Urinary bladder (tissue), 4 donors: ENCODE results near the gene ARHGAP22. TPM values are rescaled to one million over a fixed set of nuclear protein-coding genes. Genes with fewer than 3 reads are reported as not detected.

Experiments
- DNase-seq: peaks from one replicate; pipeline ENCODE4 v3.0.0-alpha.2; 2015; ENCODE audit errors: extremely low spot score
- H3K27ac ChIP-seq: one replicate; pipeline ENCODE4 v1.5.1; 2013; ENCODE audit warnings: low read depth, mild to moderate bottlenecking, moderate library complexity
- H3K36me3 ChIP-seq: one replicate; pipeline ENCODE4 v1.6.1; 2013; ENCODE audit warnings: mild to moderate bottlenecking, moderate library complexity; ENCODE audit not compliant: insufficient read depth
- H3K4me1 ChIP-seq: one replicate; pipeline ENCODE4 v1.6.1; 2013; ENCODE audit warnings: mild to moderate bottlenecking, moderate library complexity; ENCODE audit not compliant: insufficient read depth
- H3K4me3 ChIP-seq: one replicate; pipeline ENCODE4 v1.5.1; 2013; ENCODE audit warnings: low read depth, low read length
- WGBS: extraction: QIAGEN DNeasy Blood & Tissue Kit; methylation state at CpG from one replicate; pipeline ENCODE4 v1.1.7; 2013; 5-methylcytosine and 5-hydroxymethylcytosine counted together
- polyA plus RNA-seq: library from polyadenylated mRNA; stranded (reverse); fragments of 200-250 nt; gene quantifications from one replicate; pipeline ENCODE4 v1.2.3, GENCODE V29; 2013
- total RNA-seq: library from RNA; depleted of rRNA; stranded (reverse); fragments of >200 nt; gene quantifications from one replicate; pipeline ENCODE4 v1.2.3, GENCODE V29; 2014
- donor health status: healthy with polysubstance abuse.
- donor health status: healthy.

Gene ARHGAP22
- total and polyA plus RNA-seq, 2 donors = 2.3 to 6.0 TPM

GRCh38 chr10:48577158-48577557 is 27.7 kb downstream of the ARHGAP22 start:
- no peaks in the 10 kb centered on the region for H3K36me3 ChIP-seq
- 81% methylated on average over 5 of the region's 5 CpGs for WGBS
- H3K4me1 ChIP-seq = no peaks in the 10 kb centered on the region
- no peak for DNase-seq
- no peak overlapping the region for H3K4me3 ChIP-seq
- H3K27ac ChIP-seq = no peak overlapping the region

- DNase-seq = no peak
- Histone ChIP-seq H3K4me1 (no peaks in the 10 kb centered on the region), H3K36me3 (no peaks in the 10 kb centered on the region), H3K27ac (no peak overlapping the region), H3K4me3 (no peak overlapping the region)
- 75% methylated on average over 2 of the region's 2 CpGs for WGBS
Observed at GRCh38 chr10:48576501-48576900, 28.4 kb downstream of the ARHGAP22 start.

GRCh38 chr10:48575901-48576300 is 29.0 kb downstream of the ARHGAP22 start:
- Histone ChIP-seq H3K4me1 (no peaks in the 10 kb centered on the region), H3K27ac (no peak overlapping the region), H3K4me3 (no peak overlapping the region), H3K36me3 (no peaks in the 10 kb centered on the region)
- no peak for DNase-seq
- 95% methylated on average over 4 of the region's 4 CpGs for WGBS

GRCh38 chr10:48574817-48575380 is 30.0 kb downstream of the ARHGAP22 start:
- no peaks in the 10 kb centered on the region for H3K36me3 ChIP-seq
- H3K4me3 ChIP-seq = no peak overlapping the region
- WGBS = 88% methylated on average over 6 of the region's 6 CpGs
- H3K27ac ChIP-seq = no peak overlapping the region
- H3K4me1 ChIP-seq = no peaks in the 10 kb centered on the region
- DNase-seq = no peak

- H3K27ac ChIP-seq = no peak overlapping the region
- H3K4me1 ChIP-seq = no peaks in the 10 kb centered on the region
- WGBS = 90% methylated on average over 5 of the region's 5 CpGs
- no peaks in the 10 kb centered on the region for H3K36me3 ChIP-seq
- no peak for DNase-seq
- no peak overlapping the region for H3K4me3 ChIP-seq
Observed at GRCh38 chr10:48574322-48574796, 30.5 kb downstream of the ARHGAP22 start.

- H3K36me3 ChIP-seq = no peaks in the 10 kb centered on the region
- no peak overlapping the region for H3K27ac ChIP-seq
- WGBS = 87% methylated on average over 5 of the region's 5 CpGs
- DNase-seq = no peak
- no peaks in the 10 kb centered on the region for H3K4me1 ChIP-seq
- no peak overlapping the region for H3K4me3 ChIP-seq
Observed at GRCh38 chr10:48573045-48573444, 31.8 kb downstream of the ARHGAP22 start.

- H3K4me3 ChIP-seq = no peak overlapping the region
- no peaks in the 10 kb centered on the region for H3K36me3 ChIP-seq
- no peak for DNase-seq
- H3K27ac ChIP-seq = no peak overlapping the region
- 93% methylated on average over 2 of the region's 2 CpGs for WGBS
- no peaks in the 10 kb centered on the region for H3K4me1 ChIP-seq
Observed at GRCh38 chr10:48572414-48572813, 32.5 kb downstream of the ARHGAP22 start.

GRCh38 chr10:48568546-48568945 is 36.3 kb downstream of the ARHGAP22 start:
- WGBS = 97% methylated on average over 8 of the region's 8 CpGs
- no peaks in the 10 kb centered on the region for H3K36me3 ChIP-seq
- no peak overlapping the region for H3K4me3 ChIP-seq
- no peak for DNase-seq
- H3K4me1 ChIP-seq = no peaks in the 10 kb centered on the region
- no peak overlapping the region for H3K27ac ChIP-seq

GRCh38 chr10:48568131-48568530 is 36.7 kb downstream of the ARHGAP22 start:
- no peak for DNase-seq

GRCh38 chr10:48567346-48567745 is 37.5 kb downstream of the ARHGAP22 start:
- no peak for DNase-seq
- 92% methylated on average over 3 of the region's 3 CpGs for WGBS

More at GRCh38 chr10:48568131-48568530, 36.7 kb downstream of the ARHGAP22 start:
- Histone ChIP-seq H3K36me3 (no peaks in the 10 kb centered on the region), H3K4me1 (no peaks in the 10 kb centered on the region), H3K4me3 (no peak overlapping the region), H3K27ac (no peak overlapping the region)
- 88% methylated on average over 4 of the region's 4 CpGs for WGBS

GRCh38 chr10:48564466-48565160 is 40.3 kb downstream of the ARHGAP22 start:
- Histone ChIP-seq H3K27ac (no peak overlapping the region), H3K36me3 (no peaks in the 10 kb centered on the region), H3K4me1 (no peaks in the 10 kb centered on the region), H3K4me3 (no peak overlapping the region)
- DNase-seq = no peak
- 32% methylated on average over 9 of the region's 9 CpGs for WGBS

More at GRCh38 chr10:48567346-48567745, 37.5 kb downstream of the ARHGAP22 start:
- no peak overlapping the region for H3K4me3 ChIP-seq
- H3K27ac ChIP-seq = no peak overlapping the region
- no peaks in the 10 kb centered on the region for H3K4me1 ChIP-seq
- H3K36me3 ChIP-seq = no peaks in the 10 kb centered on the region

- H3K4me1 ChIP-seq = no peaks in the 10 kb centered on the region
- no peak for DNase-seq
- no peaks in the 10 kb centered on the region for H3K36me3 ChIP-seq
- H3K4me3 ChIP-seq = no peak overlapping the region
- no peak overlapping the region for H3K27ac ChIP-seq
- 75% methylated on average over 5 of the region's 5 CpGs for WGBS
Observed at GRCh38 chr10:48557511-48558123, 47.3 kb downstream of the ARHGAP22 start.

- 89% methylated on average over 6 of the region's 6 CpGs for WGBS
- Histone ChIP-seq H3K4me1 (no peaks in the 10 kb centered on the region), H3K27ac (no peak overlapping the region), H3K4me3 (no peak overlapping the region), H3K36me3 (no peaks in the 10 kb centered on the region)
- DNase-seq = no peak
Observed at GRCh38 chr10:48556713-48557112, 48.2 kb downstream of the ARHGAP22 start.

GRCh38 chr10:48556065-48556464 is 48.8 kb downstream of the ARHGAP22 start:
- Histone ChIP-seq H3K4me1 (no peaks in the 10 kb centered on the region), H3K4me3 (no peak overlapping the region), H3K36me3 (no peaks in the 10 kb centered on the region), H3K27ac (no peak overlapping the region)
- WGBS = 93% methylated on average over 5 of the region's 5 CpGs
- DNase-seq = no peak
